ENCODE data around the gene MLX.
"Not testable (repeated sequence)": the region's sequence is repeated elsewhere in the genome, so short reads cannot be mapped to it uniquely, and the experiment has no call there.

The MLX gene

DNA sequence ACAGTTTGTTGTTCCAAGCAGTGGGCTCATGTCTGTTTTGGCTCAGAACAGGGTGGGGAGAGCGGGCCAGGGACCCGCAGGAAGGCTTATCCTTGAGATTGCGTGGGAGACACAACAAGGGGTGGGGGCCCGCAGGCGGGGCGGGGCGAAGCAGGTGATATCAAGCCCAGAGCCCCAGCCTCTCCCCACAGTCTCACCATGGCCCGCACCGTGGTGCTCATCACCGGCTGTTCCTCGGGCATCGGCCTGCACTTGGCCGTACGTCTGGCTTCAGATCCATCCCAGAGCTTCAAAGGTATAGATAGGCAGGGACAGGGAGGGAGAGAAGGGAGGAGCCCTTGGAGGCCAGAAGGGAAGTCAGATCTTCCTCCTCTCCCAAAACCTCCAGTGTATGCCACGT is 14.2 kb upstream of the MLX start, which contains the start of gene HSD17B1:
TSS of gene HSD17B1 (plus strand) at position 188 of the 400 bp plus-strand sequence. CDS start at position 199, 11 bp downstream.
- H3K9ac ChIP-seq (ENCODE audit: low read length); H2BK120ac ChIP-seq (ENCODE audit: low read depth, low read length); H3K79me2 ChIP-seq (ENCODE audit: control insufficient read depth, insufficient read depth, low read length); H3K79me1 ChIP-seq (ENCODE audit: low read length); DNase-seq; H3K36me3 ChIP-seq (ENCODE audit: control insufficient read depth, insufficient read depth, low read length); H4K5ac ChIP-seq (ENCODE audit: low read length); H4K8ac ChIP-seq (ENCODE audit: low read depth, low read length); H2AK5ac ChIP-seq (ENCODE audit: low read length); H3K4me2 ChIP-seq (ENCODE audit: low read length); H3K4me1 ChIP-seq (ENCODE audit: control insufficient read depth, low read depth, low read length); H2BK15ac ChIP-seq (replicated peaks; ENCODE audit: low read depth); H3K23ac ChIP-seq (ENCODE audit: low read length); H3K27me3 ChIP-seq (ENCODE audit: insufficient read depth, low read length, poor library complexity); H3K27ac ChIP-seq (ENCODE audit: low read depth, low read length); H3K18ac ChIP-seq (ENCODE audit: low read length); H3K4ac ChIP-seq (ENCODE audit: low read depth, low read length); H3K4me3 ChIP-seq (ENCODE audit: low read length); H2BK5ac ChIP-seq (ENCODE audit: low read length): not testable (repeated sequence)
- WGBS (ENCODE audit: extremely low coverage, insufficient coverage, low lambda C conversion rate): no CpG with 5 or more reads among the region's 15 CpGs
- peak within 1 kb of the TSS; percentile 34 for H3K56ac ChIP-seq (ENCODE audit: low read length)

DNA sequence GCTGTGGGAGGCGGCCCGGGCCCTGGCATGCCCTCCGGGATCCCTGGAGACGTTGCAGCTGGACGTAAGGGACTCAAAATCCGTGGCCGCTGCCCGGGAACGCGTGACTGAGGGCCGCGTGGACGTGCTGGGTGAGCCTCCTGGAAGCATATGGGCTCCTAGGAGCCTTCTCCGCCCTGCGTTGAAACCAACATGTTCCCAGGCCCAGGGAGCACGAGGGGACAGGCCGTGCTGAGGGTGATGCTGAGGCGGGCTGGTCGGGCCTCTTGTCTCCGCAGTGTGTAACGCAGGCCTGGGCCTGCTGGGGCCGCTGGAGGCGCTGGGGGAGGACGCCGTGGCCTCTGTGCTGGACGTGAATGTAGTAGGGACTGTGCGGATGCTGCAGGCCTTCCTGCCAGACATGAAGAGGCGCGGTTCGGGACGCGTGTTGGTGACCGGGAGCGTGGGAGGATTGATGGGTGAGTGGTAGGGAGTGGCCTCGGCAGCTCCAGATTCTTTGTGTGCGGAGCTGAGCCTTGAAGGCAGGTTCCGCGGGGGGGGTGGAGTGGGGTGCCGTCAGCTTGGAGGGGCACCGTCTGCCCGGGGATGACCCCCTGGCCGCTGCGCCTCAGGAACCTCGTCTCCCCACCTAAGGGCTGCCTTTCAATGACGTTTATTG is 13.6 kb upstream of the MLX start:
- no peak overlapping the region for H3K9ac ChIP-seq (ENCODE audit: low read length)
- DNase-seq: peak; percentile 49
- H3K4me1 ChIP-seq (ENCODE audit: control insufficient read depth, low read depth, low read length): peaks cover 2% of the 10 kb centered on the region
- H2BK5ac ChIP-seq (ENCODE audit: low read length): no peak overlapping the region
- no peaks in the 10 kb centered on the region for H3K27me3 ChIP-seq (ENCODE audit: insufficient read depth, low read length, poor library complexity)
- no peak overlapping the region for H2AK5ac ChIP-seq (ENCODE audit: low read length)
- H3K4me3 ChIP-seq (ENCODE audit: low read length): no peak overlapping the region
- no CpG with 5 or more reads among the region's 45 CpGs for WGBS (ENCODE audit: extremely low coverage, insufficient coverage, low lambda C conversion rate)
- H3K4me2 ChIP-seq (ENCODE audit: low read length): no peak overlapping the region
- H3K36me3 ChIP-seq (ENCODE audit: control insufficient read depth, insufficient read depth, low read length): no peaks in the 10 kb centered on the region
- H3K79me1 ChIP-seq (ENCODE audit: low read length): no peaks in the 10 kb centered on the region
- no peaks in the 10 kb centered on the region for H3K79me2 ChIP-seq (ENCODE audit: control insufficient read depth, insufficient read depth, low read length)
- no peak overlapping the region for H3K18ac ChIP-seq (ENCODE audit: low read length)
- H3K4ac ChIP-seq (ENCODE audit: low read depth, low read length): no peak overlapping the region
- no peak overlapping the region for H3K27ac ChIP-seq (ENCODE audit: low read depth, low read length)
- no peak overlapping the region for H3K23ac ChIP-seq (ENCODE audit: low read length)
- H4K8ac ChIP-seq (ENCODE audit: low read depth, low read length): no peak overlapping the region
- H3K56ac ChIP-seq (ENCODE audit: low read length): peak overlapping the region; percentile 34
- H2BK120ac ChIP-seq (ENCODE audit: low read depth, low read length): no peak overlapping the region
- no peak overlapping the region for H4K5ac ChIP-seq (ENCODE audit: low read length)
- H2BK15ac ChIP-seq (replicated peaks; ENCODE audit: low read depth): no peak overlapping the region

DNA sequence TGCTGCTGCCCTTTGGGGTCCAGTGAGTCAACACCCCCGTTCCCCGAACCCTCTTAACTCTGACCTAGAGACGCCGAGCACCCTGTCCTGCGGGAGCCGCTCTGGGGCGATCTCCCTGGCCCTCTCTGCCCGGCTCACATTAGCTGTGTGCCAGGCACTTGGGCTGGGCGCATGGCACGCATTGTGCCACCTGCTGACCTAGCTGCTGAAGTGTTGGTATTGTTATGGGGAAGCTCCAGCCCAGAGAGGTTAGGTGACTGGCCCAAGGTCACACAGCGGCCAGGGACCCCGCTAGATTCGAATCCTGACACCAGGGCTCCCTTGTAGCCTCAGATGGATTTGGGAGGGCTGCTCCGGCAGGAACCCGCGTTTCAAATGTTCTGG is 13.0 kb upstream of the MLX start:
- H3K36me3 ChIP-seq (ENCODE audit: control insufficient read depth, insufficient read depth, low read length): no peaks in the 10 kb centered on the region
- peak overlapping the region; percentile 57 for H3K4me3 ChIP-seq (ENCODE audit: low read length)
- no peak overlapping the region for H2BK5ac ChIP-seq (ENCODE audit: low read length)
- peak overlapping the region; percentile 5 for H3K18ac ChIP-seq (ENCODE audit: low read length)
- H3K4me1 ChIP-seq (ENCODE audit: control insufficient read depth, low read depth, low read length): peaks cover 2% of the 10 kb centered on the region
- H3K23ac ChIP-seq (ENCODE audit: low read length): no peak overlapping the region
- H3K9ac ChIP-seq (ENCODE audit: low read length): peak overlapping the region; percentile 87
- DNase-seq: no peak
- peak overlapping the region; percentile 17 for H3K4ac ChIP-seq (ENCODE audit: low read depth, low read length)
- no peak overlapping the region for H4K8ac ChIP-seq (ENCODE audit: low read depth, low read length)
- peak overlapping the region; percentile 95 for H3K56ac ChIP-seq (ENCODE audit: low read length)
- no peaks in the 10 kb centered on the region for H3K27me3 ChIP-seq (ENCODE audit: insufficient read depth, low read length, poor library complexity)
- H2AK5ac ChIP-seq (ENCODE audit: low read length): no peak overlapping the region
- H2BK120ac ChIP-seq (ENCODE audit: low read depth, low read length): no peak overlapping the region
- H3K79me1 ChIP-seq (ENCODE audit: low read length): no peaks in the 10 kb centered on the region
- H4K5ac ChIP-seq (ENCODE audit: low read length): no peak overlapping the region
- no peaks in the 10 kb centered on the region for H3K79me2 ChIP-seq (ENCODE audit: control insufficient read depth, insufficient read depth, low read length)
- no peak overlapping the region for H3K27ac ChIP-seq (ENCODE audit: low read depth, low read length)
- peak overlapping the region; percentile 75 for H3K4me2 ChIP-seq (ENCODE audit: low read length)
- no CpG with 5 or more reads among the region's 16 CpGs for WGBS (ENCODE audit: extremely low coverage, insufficient coverage, low lambda C conversion rate)
- H2BK15ac ChIP-seq (replicated peaks; ENCODE audit: low read depth): no peak overlapping the region

DNA sequence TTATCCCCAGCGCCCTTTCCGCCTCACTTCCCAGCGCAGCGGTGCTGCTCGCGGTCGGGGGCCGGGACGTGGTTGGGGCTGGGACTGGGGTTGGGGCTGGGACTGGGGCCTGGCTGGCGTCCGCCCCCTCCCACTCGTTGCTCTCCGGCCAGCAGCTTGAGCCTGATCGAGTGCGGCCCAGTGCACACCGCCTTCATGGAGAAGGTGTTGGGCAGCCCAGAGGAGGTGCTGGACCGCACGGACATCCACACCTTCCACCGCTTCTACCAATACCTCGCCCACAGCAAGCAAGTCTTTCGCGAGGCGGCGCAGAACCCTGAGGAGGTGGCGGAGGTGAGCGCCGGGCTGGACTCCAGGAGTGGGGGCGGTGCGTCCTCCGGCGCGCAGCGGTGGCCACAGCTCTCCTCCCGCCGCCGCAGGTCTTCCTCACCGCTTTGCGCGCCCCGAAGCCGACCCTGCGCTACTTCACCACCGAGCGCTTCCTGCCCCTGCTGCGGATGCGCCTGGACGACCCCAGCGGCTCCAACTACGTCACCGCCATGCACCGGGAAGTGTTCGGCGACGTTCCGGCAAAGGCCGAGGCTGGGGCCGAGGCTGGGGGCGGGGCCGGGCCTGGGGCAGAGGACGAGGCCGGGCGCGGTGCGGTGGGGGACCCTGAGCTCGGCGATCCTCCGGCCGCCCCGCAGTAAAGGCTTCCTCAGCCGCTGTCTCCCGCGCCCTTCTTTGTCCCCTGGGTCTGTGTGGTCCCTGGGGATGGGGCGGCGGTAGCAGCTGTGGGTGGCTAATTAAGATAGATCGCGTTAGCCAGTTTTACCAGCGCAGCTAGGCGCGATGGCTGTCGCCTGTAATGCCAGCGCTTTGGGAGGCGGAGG is 12.4 kb upstream of the MLX start:
- Histone ChIP-seq H3K23ac (ENCODE audit: low read length) (peak overlapping the region; percentile 37), H2BK15ac (replicated peaks; ENCODE audit: low read depth) (no peak overlapping the region), H3K27ac (ENCODE audit: low read depth, low read length) (peak overlapping the region; percentile 83), H2AK5ac (ENCODE audit: low read length) (no peak overlapping the region), H3K56ac (ENCODE audit: low read length) (peak overlapping the region; percentile 95), H4K8ac (ENCODE audit: low read depth, low read length) (peak overlapping the region; percentile 43), H3K9ac (ENCODE audit: low read length) (peak overlapping the region; percentile 87), H3K18ac (ENCODE audit: low read length) (peak overlapping the region; percentile 69), H2BK5ac (ENCODE audit: low read length) (peak overlapping the region; percentile 88), H3K36me3 (ENCODE audit: control insufficient read depth, insufficient read depth, low read length) (no peaks in the 10 kb centered on the region), H3K4me2 (ENCODE audit: low read length) (peak overlapping the region; percentile 78), H3K4me1 (ENCODE audit: control insufficient read depth, low read depth, low read length) (peaks cover 2% of the 10 kb centered on the region), H3K4me3 (ENCODE audit: low read length) (peak overlapping the region; percentile 63), H4K5ac (ENCODE audit: low read length) (no peak overlapping the region), H3K27me3 (ENCODE audit: insufficient read depth, low read length, poor library complexity) (no peaks in the 10 kb centered on the region), H3K79me2 (ENCODE audit: control insufficient read depth, insufficient read depth, low read length) (no peaks in the 10 kb centered on the region), H2BK120ac (ENCODE audit: low read depth, low read length) (no peak overlapping the region), H3K79me1 (ENCODE audit: low read length) (no peaks in the 10 kb centered on the region), H3K4ac (ENCODE audit: low read depth, low read length) (peak overlapping the region; percentile 56)
- WGBS (ENCODE audit: extremely low coverage, insufficient coverage, low lambda C conversion rate): no CpG with 5 or more reads among the region's 82 CpGs
- peak; percentile 94 for DNase-seq

DNA sequence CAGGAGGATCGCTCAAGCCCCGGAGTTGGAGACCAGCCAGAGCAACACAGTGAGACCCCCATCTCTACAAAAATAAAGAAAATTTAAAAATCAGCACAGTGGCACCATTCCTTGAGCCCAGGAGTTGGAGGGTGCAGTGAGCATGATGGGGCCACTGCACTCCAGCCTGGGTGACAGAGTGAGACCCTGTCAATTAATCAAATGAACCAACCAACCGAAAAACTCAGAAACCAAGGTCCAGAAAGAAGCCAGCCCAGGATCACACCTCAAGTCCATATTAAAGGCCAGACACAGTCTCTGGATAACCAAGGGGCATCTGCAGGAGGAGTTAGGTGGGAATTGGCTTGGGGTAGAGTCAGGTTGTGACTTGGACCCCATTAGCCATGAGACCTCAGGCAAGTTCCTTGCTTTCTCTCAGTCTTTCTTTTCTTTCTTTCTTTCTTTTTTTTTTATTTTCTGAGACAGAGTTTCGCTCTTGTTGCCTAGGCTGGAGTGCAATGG is 11.7 kb upstream of the MLX start:
- peak overlapping the region; percentile 83 for H3K27ac ChIP-seq (ENCODE audit: low read depth, low read length)
- H3K36me3 ChIP-seq (ENCODE audit: control insufficient read depth, insufficient read depth, low read length): no peaks in the 10 kb centered on the region
- DNase-seq: no peak
- H3K27me3 ChIP-seq (ENCODE audit: insufficient read depth, low read length, poor library complexity): no peaks in the 10 kb centered on the region
- peak overlapping the region; percentile 43 for H4K8ac ChIP-seq (ENCODE audit: low read depth, low read length)
- no peaks in the 10 kb centered on the region for H3K79me2 ChIP-seq (ENCODE audit: control insufficient read depth, insufficient read depth, low read length)
- H2BK15ac ChIP-seq (replicated peaks; ENCODE audit: low read depth): no peak overlapping the region
- H3K4me2 ChIP-seq (ENCODE audit: low read length): peak overlapping the region; percentile 78
- H3K4me3 ChIP-seq (ENCODE audit: low read length): peak overlapping the region; percentile 63
- no peak overlapping the region for H4K5ac ChIP-seq (ENCODE audit: low read length)
- H2AK5ac ChIP-seq (ENCODE audit: low read length): no peak overlapping the region
- H3K9ac ChIP-seq (ENCODE audit: low read length): peak overlapping the region; percentile 87
- H3K18ac ChIP-seq (ENCODE audit: low read length): peak overlapping the region; percentile 69
- H2BK5ac ChIP-seq (ENCODE audit: low read length): no peak overlapping the region
- H3K4me1 ChIP-seq (ENCODE audit: control insufficient read depth, low read depth, low read length): peaks cover 2% of the 10 kb centered on the region
- no peak overlapping the region for H2BK120ac ChIP-seq (ENCODE audit: low read depth, low read length)
- H3K4ac ChIP-seq (ENCODE audit: low read depth, low read length): peak overlapping the region; percentile 56
- WGBS (ENCODE audit: extremely low coverage, insufficient coverage, low lambda C conversion rate): no CpG with 5 or more reads among the region's 4 CpGs
- peak overlapping the region; percentile 37 for H3K23ac ChIP-seq (ENCODE audit: low read length)
- no peaks in the 10 kb centered on the region for H3K79me1 ChIP-seq (ENCODE audit: low read length)
- H3K56ac ChIP-seq (ENCODE audit: low read length): peak overlapping the region; percentile 95
